HepG2 (cell line): Measurements from ENCODE around the gene LCMT2. TPM values are rescaled to one million over a fixed set of nuclear protein-coding genes. Genes with fewer than 3 reads are reported as not detected.

Experiments
- ATRX ChIP-seq: sonication (generic); formaldehyde crosslinking; IDR thresholded peaks from 2 replicates; pipeline ENCODE4 v1.4.0; 2020; ENCODE audit warnings: missing genetic modification reagents, borderline replicate concordance
- FUBP1 ChIP-seq: sonication (generic); formaldehyde crosslinking; IDR thresholded peaks from 2 replicates; pipeline ENCODE4 v1.5.1; 2020; ENCODE audit warnings: missing genetic modification reagents, mild to moderate bottlenecking, borderline replicate concordance
- GABPA ChIP-seq, 2 experiments: IDR thresholded peaks; 2 replicates each; pipeline ENCODE4 v1.6.1; 2011 to 2016; ENCODE audit warnings: low read depth in 2 of 2, low read length in 1 of 2, missing biosample characterization in 1 of 2, missing genetic modification characterization in 1 of 2
- KAT7 ChIP-seq: IDR thresholded peaks from 2 replicates; pipeline ENCODE4 v1.6.1; 2018; ENCODE audit warnings: borderline replicate concordance, missing compliant biosample characterization
- MLXIP ChIP-seq: sonication (generic); formaldehyde crosslinking; IDR thresholded peaks from 2 replicates; pipeline ENCODE4 v1.9.0; 2021; ENCODE audit warnings: missing genetic modification reagents, borderline replicate concordance
- RORA ChIP-seq: sonication (generic); formaldehyde crosslinking; IDR thresholded peaks from 2 replicates; pipeline ENCODE4 v1.5.0; 2020; ENCODE audit warnings: mild to moderate bottlenecking, missing genetic modification reagents, moderate library complexity
- THYN1 ChIP-seq: sonication (generic); formaldehyde crosslinking; IDR thresholded peaks from 2 replicates; pipeline ENCODE4 v1.8.1; 2023; ENCODE audit warnings: low read depth, mild to moderate bottlenecking, moderate library complexity, missing genetic modification reagents, borderline replicate concordance
- TIGD3 ChIP-seq: sonication (generic); formaldehyde crosslinking; IDR thresholded peaks from 2 replicates; pipeline ENCODE4 v1.5.1; 2020; ENCODE audit warnings: mild to moderate bottlenecking, missing genetic modification reagents, borderline replicate concordance
- ZBTB26 ChIP-seq: IDR thresholded peaks from 2 replicates; pipeline ENCODE4 v1.6.1; 2016; ENCODE audit warnings: missing compliant biosample characterization, missing genetic modification reagents, borderline replicate concordance
- ZFP62 ChIP-seq: sonication (generic); formaldehyde crosslinking; IDR thresholded peaks from 2 replicates; pipeline ENCODE4 v1.4.0; 2020; ENCODE audit warnings: missing genetic modification reagents
- ZNF101 ChIP-seq: sonication (generic); formaldehyde crosslinking; IDR thresholded peaks from 2 replicates; pipeline ENCODE4 v1.4.0; 2020; ENCODE audit warnings: mild to moderate bottlenecking, low read depth, missing genetic modification reagents, borderline replicate concordance
- ZNF329 ChIP-seq: sonication (generic); formaldehyde crosslinking; IDR thresholded peaks from 2 replicates; pipeline ENCODE4 v1.9.0; 2021; ENCODE audit warnings: low read depth, mild to moderate bottlenecking, missing genetic modification reagents
- ZNF451 ChIP-seq: sonication (generic); formaldehyde crosslinking; IDR thresholded peaks from 2 replicates; pipeline ENCODE4 v1.5.0; 2020; ENCODE audit warnings: mild to moderate bottlenecking, missing genetic modification reagents
- ZNF615 ChIP-seq: sonication (generic); formaldehyde crosslinking; IDR thresholded peaks from 2 replicates; pipeline ENCODE4 v1.5.0; 2020; ENCODE audit warnings: mild to moderate bottlenecking, missing genetic modification reagents, borderline replicate concordance
- ZNF619 ChIP-seq: sonication (generic); formaldehyde crosslinking; IDR thresholded peaks from 2 replicates; pipeline ENCODE4 v1.4.0; 2020; ENCODE audit warnings: mild to moderate bottlenecking, missing genetic modification reagents
- ZNF775 ChIP-seq: sonication (generic); formaldehyde crosslinking; IDR thresholded peaks from 2 replicates; pipeline ENCODE4 v1.4.0; 2020; ENCODE audit warnings: missing genetic modification reagents, mild to moderate bottlenecking, moderate library complexity, borderline replicate concordance
- ZNF780A ChIP-seq: sonication (generic); formaldehyde crosslinking; IDR thresholded peaks from 2 replicates; pipeline ENCODE4 v1.8.0; 2022; ENCODE audit warnings: mild to moderate bottlenecking, missing genetic modification reagents, moderate library complexity
- polyA plus RNA-seq, 8 experiments: library from polyadenylated mRNA; depleted of rRNA in 3 of 8; stranded (reverse) in 7 of 8; unstranded in 1 of 8; fragments of >200 nt; fragmentation: Illumina TruSeq in 4 of 8; extraction: Trizol in 4 of 8; gene quantifications; 2 replicates each; pipeline versions ENCODE4 v1.2.1 to v1.2.3, GENCODE V29; 2011 to 2016; ENCODE audit warnings: low read depth in 4 of 8, missing spikeins in 1 of 8, mixed read lengths in 1 of 8; ENCODE audit not compliant: insufficient read depth in 1 of 8
- total RNA-seq, 5 experiments: library from RNA; depleted of rRNA; stranded (reverse); fragments of >200 nt; fragmentation: Illumina TruSeq; extraction: Trizol; gene quantifications; 2 replicates each; pipeline ENCODE4 v1.2.3, GENCODE V29; 2016; ENCODE audit warnings: low read depth in 1 of 5

The LCMT2 gene
- total and polyA plus RNA-seq, 2 of the 13 experiments (the other 11 are each of a cell fraction or from before 2014, with no cell fraction given), result 6.9 to 9.1 TPM

GRCh38 chr15:43329960-43330779 is at the start of gene LCMT2 (continued):
- TF ChIP-seq ZBTB26, result no peak
- no peak for TF ChIP-seq ZFP62 (CRISPR knock-in tag)
- peak; percentile 83; the same call in 1 of the 2 replicates for TF ChIP-seq ZNF780A
- TF ChIP-seq ATRX (CRISPR knock-in tag), result no peak
- TF ChIP-seq RORA, result no peak
- TF ChIP-seq MLXIP (CRISPR knock-in tag), result no peak
- no peak for TF ChIP-seq ZNF775 (CRISPR knock-in tag)
- TF ChIP-seq GABPA (IDR thresholded peaks at IDR 0.05; ENCODE audit: low read depth, low read length), result peak; percentile 89
- TF ChIP-seq GABPA (CRISPR knock-in tag; IDR thresholded peaks at IDR 0.05; ENCODE audit: low read depth), result peak; percentile 97
- TF ChIP-seq TIGD3 (CRISPR knock-in tag), result peak; percentile 63
- TF ChIP-seq KAT7 (CRISPR knock-in tag), result peak; percentile 92; the same call in 1 of the 2 replicates
- TF ChIP-seq ZNF619 (CRISPR knock-in tag), result no peak
- no peak for TF ChIP-seq ZNF615 (CRISPR knock-in tag)
- no peak for TF ChIP-seq THYN1
- TF ChIP-seq ZNF101 (CRISPR knock-in tag), result no peak
- no peak for TF ChIP-seq ZNF329 (CRISPR knock-in tag)
- no peak for TF ChIP-seq FUBP1
- peak; percentile 59; the same call in 1 of the 2 replicates for TF ChIP-seq ZNF451 (CRISPR knock-in tag)
